HuH-7 (cell line): ENCODE measurements around the gene CLEC4A.
"Not testable (repeated sequence)": the region's sequence is repeated elsewhere in the genome, so short reads cannot be mapped to it uniquely, and the experiment has no call there.

Experiments
- DNase-seq: peaks from one replicate; pipeline ENCODE4 v3.0.0; 2011; ENCODE audit warnings: low spot score

Gene CLEC4A

DNA sequence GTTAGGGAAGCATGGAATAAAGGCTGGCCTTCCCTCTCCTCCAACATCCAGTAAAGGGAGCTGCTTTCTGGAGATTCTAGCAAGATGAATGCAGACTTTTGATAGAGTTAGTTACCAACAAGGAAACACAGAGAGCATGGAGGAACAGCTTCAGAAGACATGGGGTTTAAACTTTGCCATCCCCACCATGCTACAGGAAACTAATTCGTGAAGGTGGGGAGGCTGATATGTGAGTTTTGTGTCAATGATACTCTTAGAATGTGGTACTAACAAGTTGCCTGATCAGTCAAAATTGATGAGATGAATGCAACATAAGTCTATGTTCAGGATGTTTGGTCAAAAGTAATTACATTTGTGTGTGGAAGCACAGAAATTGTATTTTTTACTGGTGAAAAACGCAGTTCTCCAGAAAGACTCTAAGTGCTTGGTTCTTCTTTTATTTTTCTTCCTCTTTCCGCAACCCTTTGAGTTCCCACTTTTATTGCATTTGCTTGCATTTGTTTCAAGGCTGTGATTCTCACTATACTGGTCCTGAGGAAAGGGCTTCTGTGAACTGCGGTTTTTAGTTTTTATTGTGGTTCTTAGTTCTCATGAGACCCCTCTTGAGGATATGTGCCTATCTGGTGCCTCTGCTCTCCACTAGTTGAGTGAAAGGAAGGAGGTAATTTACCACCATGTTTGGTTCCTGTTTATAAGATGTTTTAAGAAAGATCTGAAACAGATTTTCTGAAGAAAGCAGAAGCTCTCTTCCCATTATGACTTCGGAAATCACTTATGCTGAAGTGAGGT is at the start of gene CLEC4A:
Gene CLEC4A (plus strand): TSS at position 494 of the 789 bp plus-strand sequence. CDS start 262 bp downstream, at position 756.
- no peak for DNase-seq

DNA sequence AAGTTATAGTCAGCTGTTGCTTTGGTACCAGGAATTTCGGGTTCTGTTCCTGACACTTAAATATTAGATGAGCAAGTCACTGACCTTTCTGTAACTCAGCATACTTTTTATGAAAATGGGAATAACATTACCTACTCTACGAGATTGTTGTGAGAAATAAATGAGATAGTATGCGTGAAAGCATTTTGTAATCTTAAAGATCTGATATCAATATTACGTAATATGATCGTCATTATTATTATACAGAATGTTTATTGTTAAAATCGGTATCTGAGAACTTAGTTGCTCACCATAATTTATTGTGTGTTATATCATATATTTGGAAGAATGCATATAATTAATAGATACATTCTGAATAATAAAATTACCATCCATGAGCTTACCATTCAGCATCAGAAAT is 47.5 kb upstream of the CLEC4A start:
- no peak for DNase-seq

DNA sequence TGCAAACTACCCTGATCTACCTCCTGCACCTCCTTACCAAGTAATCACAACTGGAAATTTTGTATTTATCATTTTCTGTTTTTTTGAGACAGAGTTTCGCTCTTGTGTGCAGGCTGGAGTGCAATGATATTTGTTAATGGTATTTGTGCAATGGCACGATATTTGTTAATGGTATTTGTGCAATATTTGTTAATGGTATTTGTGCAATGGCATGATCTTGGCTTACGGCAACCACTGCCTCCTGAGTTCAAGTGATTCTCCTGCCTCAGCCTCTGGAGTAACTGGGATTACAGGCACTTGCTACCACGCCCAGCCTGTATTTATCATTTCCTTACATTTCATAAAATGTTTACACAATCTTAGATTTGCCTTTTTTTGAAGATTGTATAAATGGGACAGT is 47.1 kb upstream of the CLEC4A start:
- DNase-seq = no peak

DNA sequence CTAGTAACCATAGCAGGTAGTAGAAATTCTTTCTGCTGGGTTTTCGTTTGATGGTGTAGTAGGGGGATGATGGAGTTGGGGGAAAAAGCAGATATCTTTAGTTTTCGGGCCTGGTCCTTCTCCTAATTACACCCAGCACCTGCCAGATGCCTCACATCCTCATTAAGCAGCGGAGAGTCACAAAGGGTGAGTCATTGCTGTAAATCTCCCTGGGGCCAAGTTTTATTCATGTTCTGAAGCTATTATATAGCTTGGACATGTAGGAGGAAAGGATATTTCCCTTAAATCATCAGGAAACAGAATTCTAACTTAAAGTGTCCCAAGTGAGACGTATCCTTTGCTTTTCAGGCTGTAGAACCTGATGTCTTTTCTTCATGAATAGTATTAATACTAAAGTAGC is 46.2 kb upstream of the CLEC4A start:
- no peak for DNase-seq

DNA sequence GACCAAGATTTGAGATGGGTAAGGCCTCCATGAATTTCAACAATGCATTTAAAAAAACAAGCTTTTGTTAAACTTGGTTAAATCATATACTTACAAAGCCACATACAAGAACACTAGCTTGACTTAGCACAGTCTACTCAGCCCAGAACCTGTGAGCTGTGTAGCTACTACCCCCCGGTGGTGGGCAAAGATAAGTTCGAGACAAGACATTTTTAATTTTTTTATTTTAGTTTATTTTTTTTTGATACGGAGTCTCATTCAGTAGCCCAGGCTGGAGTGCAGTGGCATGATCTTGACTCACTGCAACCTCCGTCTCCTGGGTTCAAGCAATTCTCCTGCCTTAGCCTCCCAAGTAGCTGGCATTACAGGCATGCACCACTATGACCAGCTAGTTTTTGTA is 45.0 kb upstream of the CLEC4A start:
- DNase-seq = no peak

DNA sequence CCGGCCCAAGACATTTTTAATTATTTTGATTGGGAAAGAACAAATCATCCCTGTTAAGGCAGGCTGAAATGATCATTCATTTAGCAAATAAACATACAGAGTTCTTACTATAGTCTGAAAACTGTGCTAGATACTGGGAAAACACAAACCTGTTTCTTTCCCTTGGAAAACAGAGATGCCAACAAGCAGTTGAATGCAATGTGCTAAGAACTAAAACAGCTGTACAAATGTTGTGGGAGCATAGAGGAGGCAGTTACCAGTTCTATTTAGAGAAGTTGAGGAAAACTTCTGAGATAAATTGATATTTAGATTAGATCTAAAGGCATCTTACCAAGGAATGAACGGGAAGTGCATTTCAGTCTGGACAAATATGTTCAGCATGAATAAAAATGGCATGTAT is 44.5 kb upstream of the CLEC4A start:
- no peak for DNase-seq

DNA sequence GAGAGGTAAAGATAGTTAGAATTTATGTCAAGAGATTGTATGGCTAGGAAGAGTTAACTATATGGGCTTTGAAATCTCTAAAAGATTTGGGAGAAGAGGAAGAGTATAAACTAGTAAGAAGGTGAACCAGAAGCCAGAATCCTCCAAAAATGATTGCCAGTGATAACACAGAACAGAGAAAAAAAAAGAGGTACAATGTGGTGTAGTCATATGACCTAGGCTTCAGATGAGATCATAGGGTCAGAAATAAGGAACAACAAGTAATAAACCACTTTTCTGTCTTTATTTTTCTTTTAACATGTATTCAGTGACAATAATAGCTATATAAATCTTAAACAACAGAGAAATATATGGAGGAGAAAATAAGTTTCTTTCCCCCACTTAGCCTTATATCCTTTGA is 43.3 kb upstream of the CLEC4A start:
- DNase-seq = no peak

DNA sequence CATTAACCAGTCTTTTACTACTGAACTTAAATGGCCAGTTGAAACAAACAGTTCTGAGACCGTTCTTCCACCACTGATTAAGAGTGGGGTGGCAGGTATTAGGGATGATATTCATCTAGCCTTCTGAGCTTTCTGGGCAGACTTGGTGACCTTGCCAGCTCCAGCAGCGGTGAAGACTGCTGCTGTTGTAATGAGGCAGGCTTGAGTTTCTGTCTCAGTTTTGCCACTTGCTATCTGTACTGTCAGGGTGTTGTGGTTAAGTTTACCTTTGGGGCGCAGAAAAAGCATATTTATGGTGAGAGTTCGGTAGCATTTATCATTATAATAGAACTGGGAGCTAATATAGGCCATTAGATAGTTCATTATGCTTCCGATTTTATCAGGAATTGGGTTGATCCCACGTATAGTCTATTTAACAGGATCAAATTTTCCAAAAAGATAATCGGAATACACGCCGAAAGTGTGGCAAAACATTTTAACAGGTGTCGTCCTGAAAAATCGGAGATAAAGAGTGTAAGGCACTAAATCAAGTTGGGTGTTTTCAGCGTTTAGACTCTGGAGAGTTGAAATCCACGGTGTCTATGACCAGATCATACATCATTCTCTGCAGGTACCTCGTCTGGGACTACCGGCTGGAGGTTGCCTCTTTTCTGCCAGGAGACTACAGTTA is 42.0 kb upstream of the CLEC4A start:
- peak; percentile 29 for DNase-seq

DNA sequence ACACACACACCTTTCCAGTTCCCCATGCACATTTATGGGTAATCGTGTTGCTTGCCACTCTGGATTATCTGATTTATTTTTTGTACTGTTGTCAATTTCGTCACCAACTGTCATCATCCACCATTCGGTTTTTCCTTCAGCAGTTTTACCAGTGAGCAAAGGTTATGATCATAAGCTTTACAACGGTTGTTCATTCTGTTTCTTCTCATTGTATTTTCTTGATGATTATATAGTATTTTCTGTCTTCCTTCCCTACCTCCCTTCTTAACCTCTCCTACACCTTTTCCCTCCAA is 40.7 kb upstream of the CLEC4A start:
- no peak for DNase-seq

DNA sequence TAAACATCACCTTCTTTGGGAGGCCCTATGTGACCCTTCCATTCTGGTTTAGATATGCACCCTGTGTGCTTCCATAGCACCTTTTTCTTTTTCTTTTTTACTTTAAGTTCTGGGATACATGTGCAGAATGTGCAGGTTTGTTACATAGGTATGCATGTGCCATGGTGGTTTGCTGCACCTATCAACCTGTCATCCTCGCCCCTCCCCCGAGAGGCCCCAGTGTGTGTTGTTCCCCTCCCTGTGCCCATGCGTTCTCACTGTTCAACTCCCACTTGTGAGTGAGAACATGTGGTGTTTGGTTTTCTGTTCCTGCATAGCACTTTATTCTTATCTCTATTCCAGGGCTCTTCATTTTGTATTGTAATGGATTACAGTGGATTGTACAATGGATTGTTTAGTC is 39.1 kb upstream of the CLEC4A start:
- DNase-seq = not testable (repeated sequence)

DNA sequence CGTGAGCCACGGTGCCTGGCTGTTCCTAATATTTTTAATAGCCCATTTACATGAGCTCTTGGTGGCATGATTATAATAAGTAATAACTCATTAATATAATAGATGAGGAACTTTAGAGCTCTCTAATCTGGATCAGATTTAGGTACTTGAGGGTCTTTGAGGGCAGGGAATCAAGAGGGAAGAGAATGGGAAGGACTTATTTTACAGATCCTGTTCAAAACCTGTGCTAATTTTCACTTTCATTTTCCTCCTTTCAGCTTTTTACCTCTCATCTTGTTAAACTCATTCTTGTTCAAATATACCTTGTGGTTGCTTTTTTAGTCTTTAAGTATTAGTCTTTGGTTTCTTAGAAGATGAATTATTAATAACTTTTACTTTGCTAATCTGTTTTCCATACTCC is 35.8 kb upstream of the CLEC4A start:
- DNase-seq = no peak

DNA sequence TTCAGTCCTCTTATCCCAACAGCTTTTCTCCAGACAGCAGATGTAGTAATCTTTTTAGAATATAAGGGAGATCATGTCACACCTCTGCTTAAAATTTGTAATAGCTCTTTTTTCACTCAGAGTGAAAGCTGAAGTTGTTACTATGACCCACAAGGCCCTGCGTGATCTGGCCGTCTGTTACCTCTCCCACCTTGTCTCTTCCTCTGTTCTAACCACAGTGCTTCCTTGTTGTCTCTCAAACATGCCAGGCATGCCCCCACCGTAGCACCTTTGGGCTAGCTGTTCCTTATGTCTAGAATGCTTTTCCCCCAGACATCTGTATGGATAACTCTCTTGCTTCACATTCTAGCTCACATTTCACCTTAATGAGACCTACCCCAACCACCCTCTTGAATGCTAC is 34.8 kb upstream of the CLEC4A start:
- no peak for DNase-seq

DNA sequence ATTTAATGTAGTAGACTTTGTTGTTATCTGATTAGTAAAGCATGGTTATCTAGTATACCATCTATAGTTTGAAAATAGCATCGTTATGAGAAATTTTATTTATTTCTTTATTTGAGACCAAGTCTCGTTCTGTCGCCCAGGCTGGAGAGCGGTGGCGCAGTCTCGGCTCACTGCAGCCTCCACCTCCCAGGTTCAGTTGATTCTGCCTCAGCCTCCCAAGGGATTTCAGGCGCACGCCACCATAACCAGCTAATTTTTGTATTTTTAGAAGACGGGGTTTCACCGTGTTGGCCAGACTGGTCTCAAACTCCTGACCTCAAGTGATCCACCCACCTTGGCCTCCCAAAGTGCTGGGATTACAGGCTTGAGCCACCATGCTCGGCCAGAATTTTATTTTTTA is 34.1 kb upstream of the CLEC4A start:
- not testable (repeated sequence) for DNase-seq

DNA sequence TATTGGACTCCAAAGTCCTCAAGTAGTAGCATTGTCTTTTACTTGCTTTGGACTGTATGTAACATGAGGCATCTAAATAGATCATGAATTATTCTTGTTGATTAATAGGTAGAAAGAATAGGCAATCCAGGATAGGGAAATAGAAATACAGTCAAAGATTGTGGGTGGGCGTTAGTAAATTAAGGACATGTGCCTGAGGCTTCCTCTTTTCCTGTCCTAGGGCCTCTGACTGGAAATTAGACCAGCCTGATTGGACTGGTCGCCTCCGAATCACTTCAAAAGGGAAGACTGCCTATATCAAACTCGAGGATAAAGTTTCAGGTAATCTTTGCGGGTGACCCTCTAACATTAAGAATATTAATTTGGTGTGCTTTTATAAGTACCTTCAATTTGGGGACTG is 33.7 kb upstream of the CLEC4A start:
- DNase-seq = no peak

DNA sequence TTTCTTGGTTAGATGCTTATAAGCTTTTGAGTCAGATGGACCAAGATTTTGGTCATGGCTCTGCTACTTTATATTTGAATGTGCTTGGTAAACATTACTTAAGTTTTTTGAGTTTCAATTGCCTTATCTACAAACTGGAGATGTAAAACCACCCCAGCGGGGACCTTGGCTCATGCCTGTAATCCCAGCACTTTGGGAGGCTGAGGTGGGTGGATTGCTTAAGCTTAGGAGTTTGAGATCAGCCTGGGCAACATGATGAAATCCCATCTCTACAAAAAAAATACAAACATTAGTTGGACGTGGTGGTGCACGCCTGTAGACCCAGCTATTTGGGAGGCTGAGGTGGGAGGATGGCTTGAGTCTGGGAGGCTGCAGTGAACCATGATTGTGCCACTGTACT is 30.1 kb upstream of the CLEC4A start:
- no peak for DNase-seq

DNA sequence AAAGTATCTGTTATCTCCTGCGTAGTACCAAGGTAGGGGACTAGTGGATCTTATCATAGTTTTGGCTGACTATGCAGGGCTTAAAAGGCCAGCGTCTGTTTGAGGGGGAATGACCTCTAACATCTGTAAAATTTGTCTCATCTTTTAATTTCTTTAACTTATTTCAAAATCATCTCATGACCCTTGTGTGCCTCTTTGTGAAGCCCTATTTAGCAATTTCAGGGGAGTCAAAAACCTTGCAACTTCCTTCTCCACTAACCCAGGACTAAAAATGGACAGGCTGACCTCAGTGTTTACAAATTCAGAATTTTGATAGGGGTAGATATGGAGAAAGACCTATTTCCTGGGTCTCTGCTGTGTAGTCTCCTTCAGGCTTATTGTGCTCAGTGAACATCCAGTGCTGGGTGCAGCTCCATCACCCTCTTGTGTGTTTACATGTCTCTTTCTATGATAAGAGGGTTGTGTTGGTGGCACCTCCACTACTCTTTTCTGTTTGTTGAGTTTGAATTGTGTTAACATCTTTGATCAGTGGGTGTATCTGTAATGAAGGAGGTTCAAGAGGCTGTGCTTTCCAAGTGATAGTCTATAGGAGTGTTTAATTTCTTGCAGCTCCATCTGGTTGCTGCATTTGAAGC is 27.0 kb upstream of the CLEC4A start:
- DNase-seq = no peak

DNA sequence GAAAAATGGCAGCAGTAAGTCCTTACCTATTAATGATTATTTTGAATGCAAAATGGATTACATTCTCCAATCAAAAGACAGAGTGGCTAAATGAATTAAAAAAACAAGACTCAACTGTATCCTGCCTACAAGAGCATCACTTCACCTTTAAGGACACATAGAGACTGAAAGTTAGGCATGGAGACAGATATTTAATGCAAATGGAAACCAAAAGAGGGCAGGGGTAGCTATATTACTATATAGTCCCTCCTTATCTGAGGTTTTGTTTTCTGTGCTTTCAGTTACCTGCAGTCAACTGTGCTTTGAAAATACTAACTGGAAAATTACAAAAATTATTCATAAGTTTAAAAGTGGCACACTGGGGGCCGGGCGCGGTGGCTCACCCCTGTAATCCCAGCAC is 24.2 kb upstream of the CLEC4A start:
- no peak for DNase-seq

DNA sequence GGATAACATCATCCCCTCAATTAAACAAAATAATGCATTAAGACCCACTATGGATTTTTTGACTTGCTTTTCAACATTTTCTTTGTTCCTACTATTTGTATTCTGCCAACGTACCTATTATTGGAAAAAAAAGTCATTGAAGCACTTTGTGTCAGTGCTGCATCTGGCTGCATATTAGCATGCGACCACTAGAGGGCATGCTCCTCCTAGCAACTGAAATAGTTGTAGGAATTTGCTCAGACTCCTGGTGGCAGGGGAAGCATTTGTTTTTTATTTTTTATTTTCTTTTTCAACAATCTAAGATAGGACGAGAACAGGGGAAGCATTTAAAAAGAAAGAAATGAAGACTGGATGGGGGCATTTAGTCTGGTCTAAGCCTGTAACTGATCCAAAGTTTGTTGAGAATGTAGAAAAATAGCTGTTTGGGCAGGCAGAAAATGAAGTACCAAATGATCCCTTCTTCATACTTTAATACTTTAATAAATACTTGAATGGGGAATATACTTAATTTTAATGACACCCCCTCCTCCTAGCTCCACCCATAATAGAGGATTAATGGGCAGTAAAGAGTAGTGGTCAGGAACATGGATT is 14.5 kb upstream of the CLEC4A start:
- DNase-seq = peak; percentile 55

DNA sequence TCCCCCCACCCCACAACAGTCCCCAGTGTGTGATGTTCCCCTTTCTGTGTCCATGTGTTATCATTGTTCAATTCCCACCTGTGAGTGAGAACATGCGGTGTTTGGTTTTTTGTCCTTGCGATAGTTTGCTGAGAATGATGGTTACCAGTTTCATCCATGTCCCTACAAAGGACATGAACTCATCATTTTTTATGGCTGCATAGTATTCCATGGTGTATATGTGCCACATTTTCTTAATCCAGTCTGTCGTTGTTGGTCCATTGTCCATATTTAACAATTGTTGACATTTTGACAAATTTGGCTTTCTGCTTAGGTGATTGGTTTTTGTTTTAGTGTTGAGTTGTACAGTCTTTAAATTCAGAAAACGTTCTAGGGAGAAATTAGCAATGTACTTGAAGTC is 10.3 kb upstream of the CLEC4A start:
- DNase-seq = not testable (repeated sequence)

DNA sequence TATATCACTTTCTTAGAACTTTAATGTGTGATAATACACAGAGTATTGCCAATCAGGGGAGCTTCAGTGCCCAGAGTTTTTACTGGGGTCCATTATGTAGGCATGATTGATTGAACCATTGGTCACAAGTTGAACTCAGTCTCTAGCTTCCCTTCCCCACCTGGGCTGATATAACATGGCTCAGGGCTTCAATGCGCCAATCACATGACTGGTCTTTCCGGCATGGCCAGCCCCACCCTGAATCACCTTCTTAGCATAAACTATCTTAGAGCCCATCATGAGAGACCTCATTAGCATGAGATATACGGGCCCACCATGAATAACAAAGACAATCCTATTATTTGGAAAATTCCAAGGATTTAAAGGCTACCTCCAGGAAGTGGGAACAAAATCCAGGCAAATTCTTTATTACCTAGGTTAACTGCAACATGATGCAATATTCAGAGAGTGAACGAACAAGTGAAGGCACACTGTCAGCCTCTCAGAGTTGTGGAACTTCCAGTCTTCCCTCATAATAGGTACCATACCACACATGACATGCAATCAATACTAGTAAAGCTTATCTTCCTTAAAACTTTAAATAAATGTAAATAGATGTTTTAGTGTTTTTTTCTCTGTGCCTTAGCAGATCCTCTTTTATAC is 3.2 kb upstream of the CLEC4A start:
- no peak for DNase-seq

DNA sequence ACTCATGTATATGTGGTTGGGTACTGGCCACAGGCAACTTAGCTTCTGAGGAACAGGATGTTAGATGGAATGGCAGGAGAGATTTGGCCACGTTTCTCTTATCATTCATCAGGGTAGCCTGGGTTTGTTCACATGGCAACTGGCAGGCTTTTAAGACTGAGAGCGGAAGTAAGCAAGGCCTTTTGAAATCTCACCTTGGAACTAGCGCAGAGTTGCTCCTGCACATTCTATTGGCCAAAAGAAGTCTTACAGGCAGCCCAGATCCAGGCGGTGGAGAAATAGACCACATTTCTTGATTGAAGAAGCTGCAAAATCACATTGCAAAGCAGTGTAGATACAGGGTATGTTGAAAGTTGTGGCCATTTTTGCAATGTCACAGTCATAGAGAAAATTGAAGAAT is 3.7 kb downstream of the CLEC4A start:
- no peak for DNase-seq

DNA sequence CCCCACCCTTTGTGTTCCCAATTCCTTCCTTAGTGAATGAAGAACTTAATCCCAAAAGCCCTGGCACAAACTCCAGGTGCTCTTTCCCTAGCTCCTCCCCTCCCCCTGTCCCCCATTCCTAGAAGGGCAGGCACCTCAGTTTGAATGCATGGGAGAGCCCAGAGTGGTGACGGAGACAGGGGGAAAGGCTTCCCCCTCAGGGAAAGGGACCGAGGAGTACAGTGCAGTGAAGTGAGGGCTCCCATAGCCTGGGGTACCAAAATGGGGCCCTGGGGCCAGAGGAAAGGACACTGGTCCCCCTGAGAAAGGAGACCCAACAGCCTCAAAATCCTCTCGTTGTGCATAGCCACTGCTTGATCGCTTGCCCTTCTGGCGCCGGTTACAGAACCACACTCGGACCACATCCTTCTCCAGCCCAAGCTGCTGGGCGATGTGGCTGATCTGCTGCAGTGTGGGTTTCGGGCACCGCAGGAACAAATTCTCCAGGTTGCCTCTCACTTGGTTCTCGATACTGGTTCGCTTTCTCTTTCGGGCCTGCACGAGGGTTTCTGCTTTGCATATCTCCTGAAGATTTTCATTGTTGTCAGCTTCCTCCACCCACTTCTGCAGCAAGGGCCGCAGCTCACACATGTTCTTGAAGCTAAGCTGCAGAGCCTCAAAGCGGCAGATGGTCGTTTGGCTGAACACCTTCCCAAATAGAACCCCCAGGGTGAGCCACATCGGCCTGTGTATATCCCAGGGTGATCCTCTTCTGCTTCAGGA is 10.4 kb downstream of the CLEC4A start:
- DNase-seq = not testable (repeated sequence)
